ENCODE measurements around the gene NKTR.

The NKTR gene

GRCh38 chr3:42665050-42665878 is 64.8 kb downstream of the NKTR start:
- no peaks in the 10 kb centered on the region for H3K4me1 ChIP-seq (ENCODE audit: insufficient read depth, poor library complexity, severe bottlenecking)
- ATAC-seq (ENCODE audit: low read depth) (no peak; the same call in 2 of the 3 replicates), DNase-seq (ENCODE audit: low spot score) (no peak)
- H3K9me3 ChIP-seq (ENCODE audit: severe bottlenecking): no peaks in the 10 kb centered on the region
- no peaks in the 10 kb centered on the region for H3K36me3 ChIP-seq (ENCODE audit: low read depth)
- TF ChIP-seq CTCF (IDR thresholded peaks at IDR 0.05; ENCODE audit: poor library complexity, severe bottlenecking): no peak
- no peak overlapping the region for H3K4me3 ChIP-seq (ENCODE audit: severe bottlenecking)
- no peak overlapping the region for H3K27ac ChIP-seq (ENCODE audit: poor library complexity, severe bottlenecking)
- H3K27me3 ChIP-seq (ENCODE audit: insufficient read depth, poor library complexity, severe bottlenecking): no peaks in the 10 kb centered on the region

- DNase-seq (ENCODE audit: low spot score) (no peak), ATAC-seq (ENCODE audit: low read depth) (no peak)
- Histone ChIP-seq H3K27ac (ENCODE audit: poor library complexity, severe bottlenecking) (no peak overlapping the region), H3K4me3 (ENCODE audit: severe bottlenecking) (no peak overlapping the region), H3K36me3 (ENCODE audit: low read depth) (no peaks in the 10 kb centered on the region), H3K9me3 (ENCODE audit: severe bottlenecking) (no peaks in the 10 kb centered on the region), H3K27me3 (ENCODE audit: insufficient read depth, poor library complexity, severe bottlenecking) (no peaks in the 10 kb centered on the region), H3K4me1 (ENCODE audit: insufficient read depth, poor library complexity, severe bottlenecking) (no peaks in the 10 kb centered on the region)
- no peak for TF ChIP-seq CTCF (IDR thresholded peaks at IDR 0.05; ENCODE audit: poor library complexity, severe bottlenecking)
Observed at GRCh38 chr3:42666022-42666421, 65.5 kb downstream of the NKTR start.

GRCh38 chr3:42666577-42666998 is 66.1 kb downstream of the NKTR start:
- H3K4me3 ChIP-seq (ENCODE audit: severe bottlenecking): no peak overlapping the region
- TF ChIP-seq CTCF (IDR thresholded peaks at IDR 0.05; ENCODE audit: poor library complexity, severe bottlenecking): no peak
- no peaks in the 10 kb centered on the region for H3K4me1 ChIP-seq (ENCODE audit: insufficient read depth, poor library complexity, severe bottlenecking)
- no peak for ATAC-seq (ENCODE audit: low read depth)
- H3K36me3 ChIP-seq (ENCODE audit: low read depth): no peaks in the 10 kb centered on the region
- no peak for DNase-seq (ENCODE audit: low spot score)
- H3K27me3 ChIP-seq (ENCODE audit: insufficient read depth, poor library complexity, severe bottlenecking): no peaks in the 10 kb centered on the region
- no peak overlapping the region for H3K27ac ChIP-seq (ENCODE audit: poor library complexity, severe bottlenecking)
- H3K9me3 ChIP-seq (ENCODE audit: severe bottlenecking): no peaks in the 10 kb centered on the region

- Histone ChIP-seq H3K36me3 (ENCODE audit: low read depth) (no peaks in the 10 kb centered on the region), H3K4me1 (ENCODE audit: insufficient read depth, poor library complexity, severe bottlenecking) (no peaks in the 10 kb centered on the region), H3K9me3 (ENCODE audit: severe bottlenecking) (no peaks in the 10 kb centered on the region), H3K27me3 (ENCODE audit: insufficient read depth, poor library complexity, severe bottlenecking) (no peaks in the 10 kb centered on the region), H3K4me3 (ENCODE audit: severe bottlenecking) (no peak overlapping the region), H3K27ac (ENCODE audit: poor library complexity, severe bottlenecking) (no peak overlapping the region)
- no peak for ATAC-seq (ENCODE audit: low read depth)
- no peak for DNase-seq (ENCODE audit: low spot score)
- TF ChIP-seq CTCF (IDR thresholded peaks at IDR 0.05; ENCODE audit: poor library complexity, severe bottlenecking): no peak
Observed at GRCh38 chr3:42667096-42667522, 66.6 kb downstream of the NKTR start.

Measured in RWPE2 (cell line).